BLaER1 treated with 17β-estradiol and CSF1 and Interleukin-3, amounts not matched to agents 10 nM and 100 nM (cell line): Measurements from ENCODE around the gene FARS2.

Experiments
- H3K27ac ChIP-seq, 11 experiments: shearing (Covaris generic); formaldehyde crosslinking; 2 replicates each; pipeline ENCODE4 v1.8.1; 2022
- H3K27me3 ChIP-seq, 11 experiments: shearing (Covaris generic); formaldehyde crosslinking; 2 replicates each; pipeline ENCODE4 v1.8.1; 2022
- H3K36me3 ChIP-seq, 11 experiments: shearing (Covaris generic); formaldehyde crosslinking; 2 replicates each; pipeline ENCODE4 v1.8.1; 2022
- H3K4me1 ChIP-seq, 10 experiments: shearing (Covaris generic); formaldehyde crosslinking; 2 replicates each; pipeline ENCODE4 v1.8.1; 2022
- H3K4me2 ChIP-seq, 11 experiments: shearing (Covaris generic); formaldehyde crosslinking; 2 replicates each; pipeline ENCODE4 v1.8.1; 2022
- H3K4me3 ChIP-seq, 10 experiments: shearing (Covaris generic); formaldehyde crosslinking; 2 replicates each; pipeline ENCODE4 v1.8.1; 2022
- H3K9ac ChIP-seq, 11 experiments: shearing (Covaris generic); formaldehyde crosslinking; 2 replicates each; pipeline ENCODE4 v1.8.1; 2022
- H3K9me3 ChIP-seq, 11 experiments: shearing (Covaris generic); formaldehyde crosslinking; replicated peaks in 1 of 11; 2 replicates each; pipeline ENCODE4 v1.8.1; 2022
- H4K20me1 ChIP-seq, 11 experiments: shearing (Covaris generic); formaldehyde crosslinking; 2 replicates each; pipeline ENCODE4 v1.8.1; 2022
- Cebpa-rat ChIP-seq, 11 experiments: shearing (Covaris generic); IDR thresholded peaks; 2 replicates each; pipeline ENCODE4 v1.8.1; 2022

FARS2 gene

DNA sequence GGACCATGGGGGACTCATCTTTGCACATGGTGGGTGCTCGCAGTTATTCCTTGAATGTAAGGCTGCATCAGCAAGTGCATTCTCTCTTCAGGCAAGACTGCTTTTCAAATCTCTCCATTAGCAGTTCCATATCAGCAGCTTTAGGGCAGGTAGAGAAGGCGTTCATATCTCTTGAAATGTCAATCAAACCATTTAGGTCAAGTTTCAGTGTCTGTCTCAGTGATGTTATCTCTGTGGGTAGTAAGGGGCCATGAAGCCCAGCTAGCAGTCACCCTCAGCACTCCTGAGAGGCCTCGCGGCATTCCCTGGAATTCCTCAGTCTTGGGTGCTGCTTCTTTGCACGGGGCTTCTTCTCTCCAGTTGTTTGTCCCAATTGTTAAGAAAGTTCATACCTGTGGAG lies 24.2 kb downstream of the FARS2 start:
- no peak for TF ChIP-seq Cebpa-rat (IDR thresholded peaks at IDR 0.05)
- Histone ChIP-seq H4K20me1 (peaks cover 0 to 39% (median 14%) of the 10 kb centered on the region in 11 experiments; a peak in 12 of 22 replicates), H3K4me1 (peaks cover 8 to 30% (median 16%) of the 10 kb centered on the region in 10 experiments)

GRCh38 chr6:5286780-5287179 lies 25.5 kb downstream of the FARS2 start:
- Histone ChIP-seq H4K20me1 (peaks cover 0 to 39% (median 14%) of the 10 kb centered on the region in 11 experiments; a peak in 12 of 22 replicates), H3K36me3 (0 out of 22 replicates have a peak, but pooled peaks cover 0 to 4% (median 0%) of the 10 kb centered on the region in 11 experiments), H3K9ac (no peak overlapping the region), H3K4me3 (no peak overlapping the region), H3K27ac (no peak overlapping the region), H3K27me3 (no peaks in the 10 kb centered on the region), H3K4me2 (peak overlapping the region in 5 of 11 experiments; percentile 39 to 61 (median 49); a peak in 9 of 22 replicates), H3K4me1 (peaks cover 12 to 33% (median 20%) of the 10 kb centered on the region in 10 experiments), H3K9me3 (peaks cover 0 to 6% (median 0%) of the 10 kb centered on the region in 11 experiments; a peak in 2 of 22 replicates)
- TF ChIP-seq Cebpa-rat (IDR thresholded peaks at IDR 0.05) = no peak

More for the DNA sequence above, 24.2 kb downstream of the FARS2 start:
- H3K27me3 ChIP-seq = no peaks in the 10 kb centered on the region
- no peak overlapping the region for H3K27ac ChIP-seq
- H3K36me3 ChIP-seq = 0 out of 22 replicates have a peak, but pooled peaks cover 0 to 4% (median 0%) of the 10 kb centered on the region in 11 experiments
- H3K9me3 ChIP-seq = peaks cover 0 to 6% (median 0%) of the 10 kb centered on the region in 11 experiments; a peak in 2 of 22 replicates
- H3K4me2 ChIP-seq = no peak overlapping the region
- H3K4me3 ChIP-seq = no peak overlapping the region
- H3K9ac ChIP-seq = no peak overlapping the region

DNA sequence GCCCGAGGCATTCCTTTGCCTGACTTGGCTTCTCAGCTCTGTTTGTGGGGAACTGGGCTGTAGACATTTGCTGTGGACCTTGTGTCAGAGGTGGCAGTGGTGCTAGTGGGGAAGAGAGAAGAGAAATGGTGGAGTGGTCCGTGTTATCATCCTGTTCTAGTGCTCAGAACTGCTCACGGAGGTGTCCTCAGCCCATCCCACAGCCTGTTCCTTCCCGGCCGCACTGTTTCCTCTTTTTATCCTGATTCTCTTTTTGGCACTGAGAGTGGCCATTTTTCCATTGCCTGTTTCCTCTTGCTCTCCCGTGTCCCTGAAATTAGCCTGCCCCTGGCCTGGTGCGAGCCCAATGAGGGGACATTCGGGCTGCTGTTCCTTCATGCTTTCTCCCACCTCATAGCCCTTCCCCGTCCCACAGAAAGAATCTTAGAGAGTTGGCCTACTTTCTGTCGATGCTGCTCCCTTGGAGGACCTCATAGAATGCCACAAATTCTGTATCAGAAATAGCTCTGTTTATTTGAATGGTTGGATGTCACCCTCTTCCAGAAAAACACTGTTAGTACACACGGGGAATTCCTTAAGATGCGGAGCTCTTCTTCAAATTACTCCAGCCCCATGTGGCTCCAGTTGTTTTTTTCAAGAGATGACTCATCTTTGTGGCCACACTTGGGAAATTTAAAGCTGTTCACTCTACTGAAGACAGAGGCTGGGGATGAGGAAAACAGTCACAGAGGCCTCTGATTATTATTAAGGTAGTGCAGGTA lies 26.1 kb downstream of the FARS2 start:
- H3K27ac ChIP-seq = no peak overlapping the region
- H3K4me2 ChIP-seq = peak overlapping the region in 6 of 11 experiments; percentile 12 to 61 (median 46); a peak in 13 of 22 replicates
- H3K36me3 ChIP-seq = 0 out of 22 replicates have a peak, but pooled peaks cover 0 to 4% (median 0%) of the 10 kb centered on the region in 11 experiments
- H4K20me1 ChIP-seq = peaks cover 0 to 39% (median 14%) of the 10 kb centered on the region in 11 experiments; a peak in 12 of 22 replicates
- H3K4me1 ChIP-seq = peaks cover 12 to 33% (median 20%) of the 10 kb centered on the region in 10 experiments
- no peak overlapping the region for H3K9ac ChIP-seq
- TF ChIP-seq Cebpa-rat (IDR thresholded peaks at IDR 0.05) = no peak
- H3K4me3 ChIP-seq = no peak overlapping the region
- no peaks in the 10 kb centered on the region for H3K27me3 ChIP-seq
- H3K9me3 ChIP-seq = peaks cover 0 to 6% (median 0%) of the 10 kb centered on the region in 11 experiments; a peak in 2 of 22 replicates

- H3K27me3 ChIP-seq = no peaks in the 10 kb centered on the region
- H3K36me3 ChIP-seq = 0 out of 22 replicates have a peak, but pooled peaks cover 0 to 4% (median 0%) of the 10 kb centered on the region in 11 experiments
- H3K27ac ChIP-seq = no peak overlapping the region
- no peak overlapping the region for H3K4me3 ChIP-seq
- no peak for TF ChIP-seq Cebpa-rat (IDR thresholded peaks at IDR 0.05)
- H3K4me2 ChIP-seq = peak overlapping the region in 6 of 11 experiments; percentile 12 to 61 (median 46); a peak in 12 of 22 replicates
- H3K9ac ChIP-seq = no peak overlapping the region
- peaks cover 0 to 39% (median 18%) of the 10 kb centered on the region in 11 experiments; a peak in 12 of 22 replicates for H4K20me1 ChIP-seq
- peaks cover 0 to 6% (median 0%) of the 10 kb centered on the region in 11 experiments; a peak in 2 of 22 replicates for H3K9me3 ChIP-seq
- H3K4me1 ChIP-seq = peaks cover 12 to 33% (median 20%) of the 10 kb centered on the region in 10 experiments
Measured at GRCh38 chr6:5287966-5288297, 26.6 kb downstream of the FARS2 start.

GRCh38 chr6:5290097-5290496 lies 28.8 kb downstream of the FARS2 start:
- 0 out of 22 replicates have a peak, but pooled peaks cover 0 to 4% (median 0%) of the 10 kb centered on the region in 11 experiments for H3K36me3 ChIP-seq
- no peak overlapping the region for H3K27ac ChIP-seq
- H3K4me3 ChIP-seq = no peak overlapping the region
- H3K4me2 ChIP-seq = peak overlapping the region in 5 of 11 experiments; percentile 26 to 57 (median 47); a peak in 10 of 22 replicates
- H4K20me1 ChIP-seq = peaks cover 0 to 37% (median 17%) of the 10 kb centered on the region in 11 experiments; a peak in 11 of 22 replicates
- no peaks in the 10 kb centered on the region for H3K27me3 ChIP-seq
- TF ChIP-seq Cebpa-rat (IDR thresholded peaks at IDR 0.05) = no peak
- H3K9ac ChIP-seq = no peak overlapping the region
- H3K9me3 ChIP-seq = peaks cover 0 to 6% (median 0%) of the 10 kb centered on the region in 11 experiments; a peak in 2 of 22 replicates
- peaks cover 28 to 48% (median 33%) of the 10 kb centered on the region in 10 experiments for H3K4me1 ChIP-seq

GRCh38 chr6:5290500-5290899 lies 29.2 kb downstream of the FARS2 start:
- no peaks in the 10 kb centered on the region for H3K27me3 ChIP-seq
- no peak overlapping the region for H3K27ac ChIP-seq
- H3K4me3 ChIP-seq = no peak overlapping the region
- peaks cover 29 to 50% (median 33%) of the 10 kb centered on the region in 10 experiments for H3K4me1 ChIP-seq
- TF ChIP-seq Cebpa-rat (IDR thresholded peaks at IDR 0.05) = no peak
- H3K9ac ChIP-seq = no peak overlapping the region
- H3K4me2 ChIP-seq = peak overlapping the region in 7 of 11 experiments; percentile 10 to 57 (median 47); a peak in 11 of 22 replicates
- H3K36me3 ChIP-seq = 0 out of 22 replicates have a peak, but pooled peaks cover 0 to 4% (median 0%) of the 10 kb centered on the region in 11 experiments
- H4K20me1 ChIP-seq = peaks cover 0 to 33% (median 15%) of the 10 kb centered on the region in 11 experiments; a peak in 10 of 22 replicates
- H3K9me3 ChIP-seq = peaks cover 0 to 6% (median 0%) of the 10 kb centered on the region in 11 experiments; a peak in 2 of 22 replicates

DNA sequence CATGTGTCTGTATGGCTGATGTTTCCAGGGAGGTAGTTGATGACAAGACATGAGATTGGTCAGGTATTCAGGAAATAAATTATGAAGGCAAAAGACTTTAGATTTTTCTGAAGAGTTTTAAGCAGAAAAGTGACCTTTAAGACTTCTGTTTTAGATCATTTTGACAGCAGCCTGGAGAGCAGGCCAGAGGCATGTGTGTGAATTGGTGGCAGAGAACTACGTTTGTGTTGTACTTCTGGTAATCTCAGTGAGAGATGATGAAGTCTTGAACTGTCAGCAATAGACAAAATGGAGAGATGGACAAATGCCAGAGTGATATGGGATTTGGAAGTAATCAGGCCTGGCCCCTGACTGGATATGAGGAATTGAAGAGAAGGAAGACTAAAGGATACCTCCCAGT lies 30.8 kb downstream of the FARS2 start:
- H3K4me1 ChIP-seq = peaks cover 24 to 45% (median 29%) of the 10 kb centered on the region in 10 experiments
- no peak overlapping the region for H3K4me2 ChIP-seq
- no peak for TF ChIP-seq Cebpa-rat (IDR thresholded peaks at IDR 0.05)
- H3K4me3 ChIP-seq = no peak overlapping the region
- no peak overlapping the region for H3K27ac ChIP-seq
- no peaks in the 10 kb centered on the region for H3K27me3 ChIP-seq
- H3K9ac ChIP-seq = no peak overlapping the region
- peaks cover 0 to 6% (median 0%) of the 10 kb centered on the region in 11 experiments; a peak in 1 of 22 replicates for H3K36me3 ChIP-seq
- H3K9me3 ChIP-seq = peaks cover 0 to 6% (median 0%) of the 10 kb centered on the region in 11 experiments; a peak in 2 of 22 replicates
- H4K20me1 ChIP-seq = peaks cover 0 to 25% (median 10%) of the 10 kb centered on the region in 11 experiments; a peak in 7 of 22 replicates

DNA sequence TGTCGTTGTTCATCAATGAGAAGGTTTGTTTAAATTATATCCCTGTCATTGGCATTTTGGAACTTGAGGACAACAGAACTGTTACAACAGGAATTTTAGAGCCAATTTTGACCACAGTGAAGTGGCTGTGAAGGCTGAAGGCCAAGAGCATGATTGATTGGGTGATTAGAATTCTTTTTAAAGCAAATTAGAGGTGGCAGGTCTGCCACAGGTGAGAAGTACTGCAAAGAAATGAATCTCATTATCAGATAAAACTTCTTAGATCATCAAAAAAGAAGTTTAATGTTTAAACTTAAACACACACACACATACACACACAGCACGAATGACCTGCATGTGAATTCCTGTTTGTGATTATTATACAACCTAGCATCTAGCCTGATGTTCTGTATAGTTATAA lies 32.4 kb downstream of the FARS2 start:
- Histone ChIP-seq H3K27ac (peak overlapping the region in 1 of 11 experiments; percentile 61; a peak in 5 of 22 replicates), H3K36me3 (peaks cover 0 to 8% (median 0%) of the 10 kb centered on the region in 11 experiments; a peak in 1 of 22 replicates), H3K9ac (no peak overlapping the region), H3K9me3 (peaks cover 0 to 6% (median 0%) of the 10 kb centered on the region in 11 experiments; a peak in 2 of 22 replicates), H3K27me3 (no peaks in the 10 kb centered on the region), H3K4me1 (peaks cover 13 to 36% (median 25%) of the 10 kb centered on the region in 10 experiments), H4K20me1 (peaks cover 0 to 27% (median 0%) of the 10 kb centered on the region in 11 experiments; a peak in 5 of 22 replicates), H3K4me2 (peak overlapping the region in 8 of 11 experiments; percentile 57 to 86 (median 74); a peak in 9 of 22 replicates), H3K4me3 (no peak overlapping the region)
- TF ChIP-seq Cebpa-rat (IDR thresholded peaks at IDR 0.05) = no peak
